Stimulated activated naive CD8-positive, alpha-beta T cell treated with anti-CD3 and anti-CD28 coated beads, Interleukin-15, Interleukin-2, amounts not matched to agents 100 U/mL and 50 U/mL, for 24 hours (primary cell): ENCODE results near the gene CGN.
"Not testable (repeated sequence)": the region's sequence is repeated elsewhere in the genome, so short reads cannot be mapped to it uniquely, and the experiment has no call there.

Experiments
- ATAC-seq: fragments of 150-1000 bp; cut with Tn5 transposase; one replicate; pipeline ENCODE4 v1.10.0; 2021
- DNase-seq: peaks from one replicate; pipeline ENCODE4 v3.0.0; 2021

CGN gene

DNA sequence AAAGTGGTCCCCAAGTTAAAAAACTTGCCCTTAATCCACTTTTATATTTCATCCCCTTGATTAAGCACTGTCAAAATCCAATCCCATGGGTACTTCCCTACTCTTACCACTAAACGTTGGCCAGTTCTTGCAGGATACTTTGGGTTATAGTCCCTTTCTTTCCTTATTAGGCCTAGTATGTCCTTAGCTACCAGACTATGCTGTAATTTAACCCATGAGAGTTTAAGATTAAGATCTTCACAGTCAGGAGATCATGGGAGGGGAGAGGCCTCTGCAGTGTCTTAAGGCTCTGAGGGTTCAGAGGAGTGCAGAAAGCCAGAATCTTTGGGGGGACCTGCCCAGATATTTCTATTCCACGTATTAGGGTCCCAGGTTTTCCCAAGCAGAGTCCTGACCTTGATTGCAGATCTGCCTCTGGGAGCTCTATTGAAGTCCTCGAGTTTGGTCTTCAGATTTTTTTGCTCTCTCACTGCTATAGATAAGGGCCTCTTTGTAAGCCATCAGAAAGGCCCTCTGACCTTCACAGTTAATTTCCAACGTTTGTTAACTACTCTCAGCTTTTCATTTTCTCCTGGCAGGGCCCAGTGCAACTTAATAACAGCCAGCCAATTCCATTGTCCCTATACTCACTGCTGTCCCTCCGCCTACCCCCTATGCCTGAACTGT, 9.0 kb upstream of the CGN start:
- no peak for DNase-seq
- ATAC-seq: no peak

DNA sequence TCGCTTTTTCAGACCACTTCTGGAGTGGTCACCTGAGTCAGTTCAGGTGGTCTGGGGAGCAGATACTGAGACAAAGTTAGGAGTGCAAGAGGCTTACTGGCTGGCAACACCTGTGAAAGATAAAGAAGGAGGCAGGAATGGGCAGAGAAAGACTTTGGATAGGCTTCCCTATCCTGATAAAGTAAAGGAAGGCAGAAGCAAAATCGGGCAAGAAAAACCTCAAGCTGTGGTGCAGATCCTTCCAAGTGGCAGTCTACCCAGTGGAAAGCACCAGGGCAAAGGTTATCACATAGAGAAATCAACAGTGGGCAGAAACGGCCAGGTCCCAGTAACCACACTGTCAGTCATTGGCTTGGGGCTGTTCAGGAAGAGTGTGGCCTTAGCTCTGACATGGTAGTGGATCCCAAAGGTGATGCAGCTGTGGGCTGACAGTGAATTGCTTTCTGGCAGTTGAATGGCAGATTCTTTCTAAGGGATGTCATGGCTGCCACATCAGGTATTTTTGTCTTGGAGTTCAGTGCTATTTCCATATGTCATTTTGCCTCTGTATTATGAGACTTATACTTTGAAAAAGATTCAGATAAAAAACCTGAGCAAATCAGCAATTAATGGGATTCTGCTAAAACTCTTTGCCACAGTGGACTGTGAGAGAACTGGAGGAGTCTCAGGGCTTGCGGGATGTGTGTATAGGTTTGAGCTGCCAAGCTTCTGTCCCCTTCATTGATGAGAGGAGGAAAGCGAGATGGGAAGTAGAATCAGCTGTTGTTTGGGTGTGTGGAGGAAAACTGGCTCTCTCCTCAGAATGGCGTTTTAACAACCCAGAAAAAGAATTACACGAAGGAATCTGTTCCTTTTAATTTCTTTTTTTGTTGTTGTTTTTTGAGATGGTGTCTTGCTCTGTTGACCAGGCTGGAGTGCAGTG, 8.1 kb upstream of the CGN start:
- DNase-seq (no peak), ATAC-seq (peak; percentile 70)

DNA sequence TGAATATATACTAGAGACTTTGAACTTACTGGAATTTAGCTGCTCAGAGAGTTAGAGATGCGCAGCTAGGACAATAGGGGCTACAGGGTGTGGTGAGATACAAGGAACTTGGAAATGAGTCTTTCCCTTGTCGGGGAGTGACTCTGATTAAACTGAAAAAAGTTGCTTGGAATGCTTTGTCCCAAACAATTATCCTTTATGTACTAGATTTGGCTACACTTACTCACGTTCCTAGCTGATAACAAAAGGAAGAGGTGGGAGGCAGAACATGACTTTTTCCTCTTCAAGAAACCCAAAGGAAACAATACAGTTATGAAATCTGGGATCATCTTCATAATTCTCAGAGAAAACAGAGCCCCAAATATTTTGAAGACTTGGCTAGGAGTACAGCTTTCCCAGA, 6.9 kb upstream of the CGN start:
- DNase-seq: no peak

DNA sequence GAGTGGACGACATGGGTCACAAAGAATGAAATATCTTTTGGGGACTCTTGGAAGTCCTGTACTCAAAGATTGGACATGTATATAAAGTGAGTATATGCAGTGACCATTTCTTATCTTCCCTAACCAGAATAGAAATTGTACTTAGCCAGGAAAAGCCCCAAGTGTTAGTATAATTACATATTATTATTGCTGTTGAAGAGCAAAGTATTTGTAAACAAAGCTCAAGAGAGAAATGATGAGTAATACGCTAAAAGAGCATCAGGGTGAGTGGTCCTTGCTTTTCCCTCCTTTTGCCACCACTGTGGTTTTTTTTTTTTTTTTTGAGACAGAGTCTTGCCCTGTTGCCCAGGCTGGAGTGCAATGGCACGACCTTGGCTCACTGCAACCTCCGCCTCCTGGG, 6.4 kb upstream of the CGN start:
- no peak for DNase-seq
- no peak for ATAC-seq

More for the DNA sequence above, 6.9 kb upstream of the CGN start:
- no peak for ATAC-seq

DNA sequence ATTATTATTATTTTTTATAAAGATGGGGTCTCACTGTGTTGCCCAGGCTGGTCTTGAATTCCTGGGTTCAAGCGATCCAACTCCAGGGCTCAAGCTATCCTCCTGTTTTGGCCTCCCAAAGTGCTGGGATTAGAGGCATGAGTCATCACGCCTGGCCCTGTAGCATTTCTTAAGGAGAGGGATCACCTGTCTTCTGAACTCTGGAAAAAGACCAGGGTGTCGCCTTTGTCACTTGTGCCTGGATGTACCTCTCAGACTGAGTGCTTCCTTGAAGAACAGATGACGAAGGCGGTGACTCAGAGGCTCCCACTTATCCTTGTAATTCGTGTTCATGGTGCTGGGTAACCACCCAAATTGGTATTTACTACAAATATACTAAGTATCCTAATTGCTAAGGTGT, 2.4 kb upstream of the CGN start:
- no peak for ATAC-seq
- DNase-seq: no peak

DNA sequence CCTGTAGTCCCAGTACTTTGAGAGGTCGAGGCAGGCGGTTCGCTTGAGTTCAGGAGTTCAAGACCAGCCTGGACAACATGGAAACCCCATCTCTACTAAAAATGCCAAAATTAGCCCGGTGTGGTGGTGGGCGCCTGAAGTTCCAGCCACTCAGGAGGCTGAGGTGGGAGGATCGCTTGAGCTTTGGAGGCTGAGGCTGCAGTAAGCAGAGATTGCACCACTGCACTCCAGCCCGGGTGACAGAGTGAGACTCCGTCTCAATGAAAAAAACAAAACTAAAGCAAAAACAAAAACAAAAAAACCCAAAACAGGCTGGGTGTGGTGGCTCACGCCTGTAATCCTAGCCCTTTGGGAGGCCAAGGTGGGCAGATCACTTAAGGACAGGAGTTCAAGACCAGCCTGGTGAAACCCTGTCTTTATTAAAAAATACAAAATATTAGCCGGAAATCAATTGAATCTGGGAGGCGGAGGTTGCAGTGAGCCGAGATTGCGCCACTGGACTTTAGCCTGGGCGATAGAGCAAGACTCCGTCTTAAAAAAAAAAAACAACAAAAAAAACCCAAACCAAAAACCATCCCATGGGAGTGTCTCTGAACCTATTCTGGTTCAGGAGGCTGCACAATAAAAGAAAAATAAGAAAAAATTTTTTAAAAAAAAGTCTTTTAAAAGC, 1.7 kb upstream of the CGN start:
- ATAC-seq: no peak
- no peak for DNase-seq

DNA sequence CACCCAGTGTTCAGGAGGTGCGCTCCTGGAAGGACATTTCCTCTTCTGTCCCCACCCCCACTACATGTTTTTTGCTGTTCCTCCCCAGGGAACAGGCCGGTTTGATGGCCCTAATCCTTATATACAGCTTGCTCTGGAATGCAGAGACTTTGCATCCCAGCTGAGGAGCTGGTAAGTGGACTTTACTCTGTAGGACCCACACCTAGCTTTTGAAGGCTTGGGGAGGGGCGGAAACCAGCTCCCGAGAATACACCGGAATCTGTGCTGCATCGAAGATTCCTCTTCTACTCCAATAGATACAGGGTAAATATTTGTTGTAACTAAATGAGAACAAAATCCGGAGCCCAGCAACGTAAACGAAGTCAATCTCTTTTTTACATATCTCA, 1.2 kb upstream of the CGN start:
- DNase-seq (no peak), ATAC-seq (no peak)

DNA sequence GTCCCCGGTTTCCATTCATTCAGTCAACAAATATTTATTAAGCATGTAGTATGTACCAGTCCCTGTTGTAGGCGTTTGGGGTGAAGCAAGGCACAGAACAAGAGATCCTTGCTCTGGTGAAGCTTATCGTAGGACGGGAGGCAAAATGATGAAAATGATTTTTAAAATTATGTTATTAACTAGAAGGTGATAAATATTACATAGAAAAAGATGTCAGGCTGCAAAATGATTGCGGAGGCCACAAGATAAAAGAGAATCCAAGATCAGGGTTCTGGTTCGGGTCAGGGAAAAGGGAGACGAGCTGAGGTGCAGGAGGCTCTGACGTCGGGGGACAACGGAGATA, 602 bp upstream of the CGN start:
- ATAC-seq (no peak), DNase-seq (no peak)

DNA sequence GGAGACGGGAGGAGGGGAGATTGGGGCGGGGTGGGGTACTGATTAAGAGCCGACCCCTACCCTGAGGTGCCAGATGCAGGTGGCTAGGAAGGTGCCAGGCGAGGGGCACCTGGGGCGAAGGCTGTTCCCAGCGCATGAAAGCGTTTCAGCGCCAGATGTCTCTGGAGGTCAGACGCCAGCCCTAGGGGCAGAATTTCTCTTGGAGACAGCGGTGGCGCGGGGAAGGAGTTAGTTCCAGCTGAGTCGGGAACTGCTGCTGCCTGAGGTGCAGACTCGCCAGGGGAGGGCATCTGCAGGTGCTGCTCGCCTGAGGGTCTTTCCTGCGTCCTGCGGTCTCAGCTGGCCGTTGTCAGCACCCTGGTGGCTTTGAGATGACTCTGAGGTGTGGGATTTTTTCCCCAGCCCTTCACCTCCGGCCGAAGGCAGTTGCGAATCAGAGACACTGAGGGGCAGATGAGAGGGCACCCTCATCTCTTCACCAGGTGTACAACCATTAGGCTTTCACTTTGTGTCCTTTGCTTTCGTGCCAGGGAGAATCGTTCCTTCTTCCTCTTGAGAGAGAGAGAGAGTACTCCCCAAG, 539 bp downstream of the CGN start:
- DNase-seq (peak; percentile 39), ATAC-seq (peak; percentile 17)

DNA sequence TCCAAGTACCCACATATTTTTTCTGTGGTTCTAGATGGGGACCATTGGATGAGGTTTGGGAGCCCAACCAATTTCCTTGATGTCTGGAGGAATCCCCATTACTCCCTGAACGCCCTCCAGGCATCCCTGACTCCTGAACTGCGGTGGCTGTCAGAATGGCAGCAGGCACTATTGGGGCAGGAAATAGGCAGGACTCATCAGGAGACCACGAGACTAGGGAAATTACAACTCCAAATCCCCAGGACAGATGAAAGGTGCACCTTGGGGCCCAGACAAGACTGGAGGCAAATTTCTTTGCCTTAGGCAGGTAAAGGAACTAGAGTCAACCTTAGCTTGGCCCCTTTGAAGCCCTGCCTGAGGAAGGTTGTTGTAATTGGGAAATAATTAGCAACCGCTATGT, 1.1 kb downstream of the CGN start:
- DNase-seq: no peak
- ATAC-seq: no peak

DNA sequence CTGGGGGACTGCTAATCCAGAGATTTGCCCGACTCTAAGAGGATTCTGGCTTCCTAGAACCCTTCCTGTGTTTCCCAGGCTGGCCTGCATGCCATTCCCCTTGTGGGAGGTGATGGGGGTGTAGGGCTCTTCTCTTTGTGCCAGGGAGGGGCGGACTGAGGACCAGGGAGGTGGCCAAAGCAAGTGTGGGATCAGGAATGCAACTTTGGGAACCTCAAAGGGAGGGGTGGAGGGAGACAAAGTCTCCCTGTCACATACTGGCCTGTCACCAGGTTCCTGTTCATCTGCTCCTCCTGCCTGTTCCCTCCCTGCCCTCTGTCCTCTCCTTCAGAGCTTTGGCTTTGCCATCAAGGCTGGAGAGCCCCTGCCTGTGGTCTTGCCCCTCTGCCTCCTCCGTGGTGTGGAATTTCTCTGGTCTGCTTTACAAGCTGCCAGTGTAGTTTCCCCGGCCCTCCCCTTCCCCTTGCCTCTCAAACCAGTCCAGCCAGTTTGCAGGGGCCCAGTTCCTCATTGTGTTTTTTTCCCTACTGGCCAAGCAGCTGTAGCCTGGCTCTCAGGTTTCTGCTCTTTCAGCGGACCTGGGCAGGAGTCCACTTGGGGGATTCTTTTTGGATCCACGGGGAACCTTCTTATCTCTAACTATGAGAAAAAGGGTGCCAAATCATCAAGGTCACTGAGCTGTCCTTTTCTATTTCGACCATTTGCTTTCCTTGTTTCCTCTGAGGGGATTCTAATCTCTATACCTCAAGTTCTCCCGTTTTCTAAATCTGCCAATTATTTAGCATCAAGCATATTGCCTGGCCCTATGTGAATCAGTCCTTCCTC, 1.8 kb downstream of the CGN start:
- DNase-seq (no peak), ATAC-seq (no peak)

DNA sequence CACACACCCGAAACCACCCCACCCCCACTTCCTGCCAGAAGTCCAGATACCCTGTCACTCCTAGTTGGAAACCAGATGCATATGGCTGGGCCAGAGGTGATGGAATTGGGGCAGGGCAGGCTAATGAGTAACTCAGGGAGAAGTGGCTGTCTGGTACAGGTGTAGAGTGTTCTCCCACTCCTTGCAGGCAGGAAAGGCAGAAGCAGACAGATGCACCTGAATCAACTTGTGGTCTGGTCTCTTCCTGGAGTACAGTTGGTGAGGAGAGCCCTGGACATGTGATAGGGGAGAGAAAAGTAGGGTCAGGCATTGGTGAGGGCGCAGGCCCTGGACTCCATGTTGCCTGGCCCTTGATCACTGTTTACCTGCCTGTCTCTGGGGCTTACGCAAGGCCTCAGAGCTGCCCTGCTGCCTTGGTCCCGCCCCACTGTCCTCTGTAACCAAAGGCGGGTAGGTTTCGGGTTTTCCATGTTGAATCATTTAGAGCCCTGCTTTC, 2.5 kb downstream of the CGN start:
- ATAC-seq (no peak), DNase-seq (peak; percentile 38)

DNA sequence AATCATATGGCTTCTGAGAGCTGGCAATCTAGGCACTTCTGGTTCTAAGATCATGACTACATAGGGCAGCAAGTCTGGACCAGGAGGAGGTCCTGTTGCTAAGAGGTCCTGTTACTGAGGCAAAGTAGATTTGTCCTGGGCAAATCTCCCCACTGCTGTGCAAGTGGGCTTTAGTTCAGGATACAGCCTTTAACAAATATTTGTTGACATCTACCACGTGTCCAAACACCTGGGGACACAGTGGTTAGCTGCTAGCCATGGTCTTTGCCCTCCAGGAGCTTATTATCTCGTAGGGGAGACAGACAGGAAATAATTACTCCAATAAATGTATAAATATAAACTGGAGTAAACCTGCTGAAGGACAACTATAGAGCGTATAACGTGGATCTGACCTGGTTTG, 3.2 kb downstream of the CGN start:
- no peak for ATAC-seq
- no peak for DNase-seq

DNA sequence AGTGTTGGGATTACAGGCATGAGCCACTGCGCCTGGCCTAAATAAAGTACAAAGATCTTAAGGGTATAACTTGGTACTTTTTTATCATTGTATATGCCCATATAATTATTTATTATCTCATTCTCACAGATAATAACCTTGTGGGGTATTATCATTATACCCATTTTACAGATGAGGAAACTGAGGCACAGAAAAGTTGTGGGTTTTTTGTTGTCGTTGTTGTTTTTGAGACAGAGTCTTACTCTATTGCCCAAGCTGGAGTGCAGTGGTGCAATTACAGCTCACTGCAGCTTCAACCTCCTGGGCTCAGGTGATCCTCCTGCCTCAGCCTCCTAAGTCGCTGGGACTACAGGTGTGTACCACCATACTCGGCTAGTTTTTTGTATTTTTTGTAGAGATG, 4.1 kb downstream of the CGN start:
- no peak for ATAC-seq
- no peak for DNase-seq

DNA sequence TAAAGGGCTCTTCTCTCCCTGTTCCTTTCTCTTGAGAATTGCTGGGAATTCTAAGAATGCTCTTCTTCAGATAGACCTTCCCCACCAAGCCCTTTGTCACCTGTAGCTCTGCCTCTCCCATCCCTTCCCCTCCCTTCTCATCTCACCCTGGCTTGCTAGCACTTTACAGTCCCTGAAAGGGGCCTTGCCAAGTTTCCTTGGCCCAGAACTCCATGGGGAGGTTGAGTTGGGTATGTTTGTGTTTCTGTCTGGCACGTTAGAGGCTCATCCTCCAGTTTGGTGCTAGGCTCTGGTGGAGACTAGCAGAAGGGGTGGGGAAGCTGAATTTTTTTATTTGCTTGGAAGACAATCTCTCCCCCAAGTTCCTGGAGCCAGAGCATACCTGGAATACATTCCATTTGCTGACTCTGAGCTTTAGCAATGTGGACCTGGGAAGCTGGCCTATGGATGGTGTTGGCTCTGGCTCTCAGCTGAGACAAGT, 4.9 kb downstream of the CGN start:
- no peak for ATAC-seq
- DNase-seq: no peak

DNA sequence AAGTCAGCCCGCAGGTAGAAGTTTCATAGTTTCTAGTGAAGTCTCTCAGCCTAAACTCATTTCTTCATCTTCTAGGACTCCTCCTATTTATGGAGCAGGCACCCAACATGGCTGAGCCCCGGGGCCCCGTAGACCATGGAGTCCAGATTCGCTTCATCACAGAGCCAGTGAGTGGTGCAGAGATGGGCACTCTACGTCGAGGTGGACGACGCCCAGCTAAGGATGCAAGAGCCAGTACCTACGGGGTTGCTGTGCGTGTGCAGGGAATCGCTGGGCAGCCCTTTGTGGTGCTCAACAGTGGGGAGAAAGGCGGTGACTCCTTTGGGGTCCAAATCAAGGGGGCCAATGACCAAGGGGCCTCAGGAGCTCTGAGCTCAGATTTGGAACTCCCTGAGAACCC, 7.2 kb downstream of the CGN start:
- ATAC-seq: no peak
- no peak for DNase-seq

DNA sequence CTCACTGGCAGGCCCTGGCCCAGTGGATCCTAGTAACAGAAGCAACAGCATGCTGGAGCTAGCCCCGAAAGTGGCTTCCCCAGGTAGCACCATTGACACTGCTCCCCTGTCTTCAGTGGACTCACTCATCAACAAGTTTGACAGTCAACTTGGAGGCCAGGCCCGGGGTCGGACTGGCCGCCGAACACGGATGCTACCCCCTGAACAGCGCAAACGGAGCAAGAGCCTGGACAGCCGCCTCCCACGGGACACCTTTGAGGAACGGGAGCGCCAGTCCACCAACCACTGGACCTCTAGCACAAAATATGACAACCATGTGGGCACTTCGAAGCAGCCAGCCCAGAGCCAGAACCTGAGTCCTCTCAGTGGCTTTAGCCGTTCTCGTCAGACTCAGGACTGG, 7.7 kb downstream of the CGN start:
- no peak for DNase-seq
- no peak for ATAC-seq

DNA sequence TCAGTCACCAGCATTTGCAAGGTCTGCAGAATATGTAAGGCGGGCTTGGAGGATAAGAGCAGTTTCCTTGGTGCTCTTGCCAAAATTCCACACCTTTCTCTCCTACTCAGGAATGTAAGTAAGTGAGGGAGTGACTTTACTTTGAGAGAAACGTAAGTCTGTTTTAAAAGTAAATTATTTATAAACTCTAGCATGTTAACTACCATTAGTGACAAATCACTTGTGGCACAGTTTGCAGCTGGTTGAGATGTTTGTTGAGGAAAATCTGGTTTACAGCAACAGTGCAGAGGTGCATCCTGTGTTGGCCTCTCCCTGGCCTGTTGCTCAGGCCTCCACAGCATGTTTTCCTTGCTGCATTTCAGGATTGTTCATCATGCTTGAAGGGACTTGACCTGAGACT, 8.5 kb downstream of the CGN start:
- DNase-seq: no peak
- ATAC-seq: no peak

DNA sequence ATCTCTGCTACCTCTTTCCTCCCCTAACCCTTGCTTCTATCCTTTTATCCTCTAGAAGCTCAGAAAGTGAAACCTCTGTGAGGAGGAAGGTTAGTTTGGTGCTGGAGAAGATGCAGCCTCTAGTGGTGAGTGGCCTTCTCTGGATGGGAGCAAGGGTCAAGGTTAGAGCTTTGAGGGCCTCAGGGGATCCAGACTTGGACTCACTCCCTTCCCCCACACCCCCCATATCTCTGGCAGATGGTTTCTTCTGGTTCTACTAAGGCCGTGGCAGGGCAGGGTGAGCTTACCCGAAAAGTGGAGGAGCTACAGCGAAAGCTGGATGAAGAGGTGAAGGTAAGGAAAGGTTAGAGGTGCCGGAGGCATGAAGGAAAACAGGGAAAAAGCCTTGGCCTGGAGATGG, 9.2 kb downstream of the CGN start:
- ATAC-seq (no peak), DNase-seq (no peak)

DNA sequence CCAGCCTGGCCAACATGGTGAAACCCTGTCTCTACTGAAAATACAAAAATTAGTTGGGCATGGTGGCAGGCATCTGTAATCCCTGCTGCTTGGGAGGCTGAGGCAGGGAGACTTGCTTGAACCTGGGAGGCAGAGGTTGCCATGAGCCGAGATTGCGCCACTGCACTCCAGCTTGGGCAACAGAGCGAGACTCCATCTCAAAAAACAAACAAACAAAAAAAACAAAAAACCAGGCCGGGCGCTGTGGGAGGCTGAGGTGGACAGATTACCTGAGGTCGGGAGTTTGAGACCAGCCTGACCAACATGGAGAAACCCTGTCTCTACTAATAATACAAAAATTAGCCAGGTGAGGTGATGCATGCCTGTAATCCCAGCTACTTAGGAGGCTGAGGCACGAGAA, 11.2 kb downstream of the CGN start:
- not testable (repeated sequence) for ATAC-seq, DNase-seq

DNA sequence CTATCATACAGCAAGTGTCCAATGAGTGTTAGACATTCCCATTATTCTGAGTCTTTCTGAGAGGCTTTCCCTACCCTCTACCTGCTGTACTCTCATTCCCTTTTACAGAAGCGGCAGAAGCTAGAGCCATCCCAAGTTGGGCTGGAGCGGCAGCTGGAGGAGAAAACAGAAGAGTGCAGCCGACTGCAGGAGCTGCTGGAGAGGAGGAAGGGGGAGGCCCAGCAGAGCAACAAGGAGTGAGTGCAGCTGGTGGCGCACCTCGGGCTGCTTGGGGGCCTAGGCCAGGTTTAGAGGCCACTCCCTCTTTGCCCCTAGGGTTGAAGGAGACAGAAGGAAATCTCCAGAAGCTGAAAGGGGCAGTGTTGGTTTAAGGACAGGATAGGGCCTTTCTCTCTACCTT, 12.1 kb downstream of the CGN start:
- no peak for DNase-seq
- ATAC-seq: no peak

DNA sequence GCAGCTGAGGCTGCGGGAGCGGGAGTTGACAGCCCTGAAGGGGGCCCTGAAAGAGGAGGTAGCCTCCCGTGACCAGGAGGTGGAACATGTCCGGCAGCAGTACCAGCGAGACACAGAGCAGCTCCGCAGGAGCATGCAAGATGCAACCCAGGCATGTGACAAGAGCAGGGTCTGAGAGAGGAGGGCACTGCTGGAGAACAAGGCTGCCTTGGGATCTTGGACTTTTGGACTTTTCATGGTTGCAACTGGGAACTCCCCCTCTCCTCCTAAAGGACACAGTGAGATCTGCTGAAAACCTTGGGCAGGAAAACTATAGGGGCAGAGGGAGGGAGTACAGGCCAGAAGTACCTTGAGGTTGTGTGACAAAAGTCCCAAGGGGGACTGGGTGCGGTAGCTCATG, 13.5 kb downstream of the CGN start:
- ATAC-seq (no peak), DNase-seq (no peak)
